Measurements from ENCODE around the gene MON2. TPM values are rescaled to one million over a fixed set of nuclear protein-coding genes. Genes with fewer than 3 reads are reported as not detected.
"Not testable (repeated sequence)": the region's sequence is repeated elsewhere in the genome, so short reads cannot be mapped to it uniquely, and the experiment has no call there.

MON2 gene
- total RNA-seq, 1 donor from 2014 or later, result 15.9 TPM

DNA sequence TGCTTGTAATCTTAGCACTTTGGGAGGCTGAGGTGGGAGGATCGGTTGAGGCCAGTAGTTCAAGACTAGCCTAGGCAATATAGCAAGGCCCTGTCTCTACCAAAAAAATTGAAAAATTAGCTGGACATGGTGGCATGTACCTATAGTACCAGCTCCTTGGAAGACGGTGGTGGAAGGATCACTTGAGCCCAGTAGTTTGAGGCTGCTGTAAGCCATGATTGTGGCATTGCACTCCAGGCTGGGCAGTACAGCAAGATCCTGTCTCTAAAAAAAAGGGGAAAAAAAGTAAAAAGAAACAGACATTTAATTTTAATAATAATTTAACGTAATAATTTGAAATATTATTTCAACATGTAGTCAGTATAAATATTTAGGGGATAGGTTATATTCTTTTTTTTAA, 16.1 kb downstream of the MON2 start:
- TF ChIP-seq, protein P1, sequence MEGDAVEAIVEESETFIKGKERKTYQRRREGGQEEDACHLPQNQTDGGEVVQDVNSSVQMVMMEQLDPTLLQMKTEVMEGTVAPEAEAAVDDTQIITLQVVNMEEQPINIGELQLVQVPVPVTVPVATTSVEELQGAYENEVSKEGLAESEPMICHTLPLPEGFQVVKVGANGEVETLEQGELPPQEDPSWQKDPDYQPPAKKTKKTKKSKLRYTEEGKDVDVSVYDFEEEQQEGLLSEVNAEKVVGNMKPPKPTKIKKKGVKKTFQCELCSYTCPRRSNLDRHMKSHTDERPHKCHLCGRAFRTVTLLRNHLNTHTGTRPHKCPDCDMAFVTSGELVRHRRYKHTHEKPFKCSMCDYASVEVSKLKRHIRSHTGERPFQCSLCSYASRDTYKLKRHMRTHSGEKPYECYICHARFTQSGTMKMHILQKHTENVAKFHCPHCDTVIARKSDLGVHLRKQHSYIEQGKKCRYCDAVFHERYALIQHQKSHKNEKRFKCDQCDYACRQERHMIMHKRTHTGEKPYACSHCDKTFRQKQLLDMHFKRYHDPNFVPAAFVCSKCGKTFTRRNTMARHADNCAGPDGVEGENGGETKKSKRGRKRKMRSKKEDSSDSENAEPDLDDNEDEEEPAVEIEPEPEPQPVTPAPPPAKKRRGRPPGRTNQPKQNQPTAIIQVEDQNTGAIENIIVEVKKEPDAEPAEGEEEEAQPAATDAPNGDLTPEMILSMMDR (conservative IDR thresholded peaks at IDR 0.05; ENCODE audit: low read depth, low read length), result no peak
- no peak for DNase-seq (ENCODE audit: low read depth)
- H3K4me3 ChIP-seq (ENCODE audit: low read depth, low read length), result no peak overlapping the region

DNA sequence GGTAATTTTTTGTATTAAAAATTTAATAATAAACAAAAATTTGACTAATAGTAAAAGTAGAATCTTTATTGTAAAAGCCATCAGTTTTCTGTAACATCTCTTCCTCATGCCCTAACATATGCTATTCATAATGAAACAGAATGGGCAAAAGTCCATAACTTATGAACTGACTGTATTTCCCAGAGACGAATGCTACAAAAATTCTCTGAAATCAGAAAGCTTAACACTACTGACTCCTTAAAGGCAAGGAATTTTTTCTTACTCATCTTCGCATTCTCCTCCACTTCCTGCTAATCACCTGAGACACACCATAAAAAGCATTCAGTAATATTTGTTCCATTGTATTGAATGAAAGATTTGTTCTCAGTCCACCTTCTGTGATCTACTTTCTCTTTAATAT, 17.6 kb downstream of the MON2 start:
- H3K4me3 ChIP-seq (ENCODE audit: low read depth, low read length), result no peak overlapping the region
- TF ChIP-seq, protein P1 (conservative IDR thresholded peaks at IDR 0.05; ENCODE audit: low read depth, low read length), result no peak
- no peak for DNase-seq (ENCODE audit: low read depth)

DNA sequence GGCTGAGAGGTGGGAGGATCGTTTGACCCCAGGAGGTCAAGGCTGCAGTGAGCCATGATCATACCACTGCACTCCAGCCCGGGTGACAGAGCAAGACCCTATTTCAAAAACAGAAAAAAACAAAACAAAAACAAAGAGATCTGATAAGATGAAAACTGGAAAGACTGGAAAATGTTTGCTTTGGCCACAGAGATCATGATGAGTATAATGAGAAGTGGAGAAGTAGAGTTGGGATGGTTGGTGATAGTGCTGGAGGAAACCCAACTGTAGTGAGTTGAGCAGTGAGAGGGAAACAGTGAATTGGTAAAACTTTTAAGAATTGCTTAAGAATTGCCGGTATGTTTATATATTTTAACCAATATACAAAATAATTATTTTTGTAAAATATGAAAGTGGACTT, 39.2 kb downstream of the MON2 start:
- TF ChIP-seq, protein P1 (conservative IDR thresholded peaks at IDR 0.05; ENCODE audit: low read depth, low read length), result no peak
- DNase-seq (ENCODE audit: low read depth), result no peak
- no peak overlapping the region for H3K4me3 ChIP-seq (ENCODE audit: low read depth, low read length)

DNA sequence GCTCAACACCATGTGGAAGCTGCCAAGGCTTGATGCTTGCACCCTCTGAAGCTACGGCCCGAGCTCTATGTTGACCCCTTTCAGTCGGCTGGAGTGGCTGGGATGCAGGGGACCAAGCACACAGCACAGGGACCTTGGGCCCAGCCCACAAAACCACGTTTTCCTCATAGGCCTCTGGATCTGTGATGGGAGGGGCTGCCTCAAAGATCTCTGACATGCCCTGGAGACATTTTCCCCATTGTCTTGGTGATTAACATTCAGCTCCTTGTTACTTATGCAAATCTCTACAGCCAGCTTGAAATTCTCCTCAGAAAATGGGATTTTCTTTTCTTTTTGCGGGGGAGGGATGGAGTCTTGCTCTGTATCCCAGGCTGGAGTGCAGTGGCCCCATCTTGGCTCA, 46.3 kb downstream of the MON2 start:
- TF ChIP-seq, protein P1 (conservative IDR thresholded peaks at IDR 0.05; ENCODE audit: low read depth, low read length), result no peak
- no peak for DNase-seq (ENCODE audit: low read depth)
- H3K4me3 ChIP-seq (ENCODE audit: low read depth, low read length), result no peak overlapping the region

DNA sequence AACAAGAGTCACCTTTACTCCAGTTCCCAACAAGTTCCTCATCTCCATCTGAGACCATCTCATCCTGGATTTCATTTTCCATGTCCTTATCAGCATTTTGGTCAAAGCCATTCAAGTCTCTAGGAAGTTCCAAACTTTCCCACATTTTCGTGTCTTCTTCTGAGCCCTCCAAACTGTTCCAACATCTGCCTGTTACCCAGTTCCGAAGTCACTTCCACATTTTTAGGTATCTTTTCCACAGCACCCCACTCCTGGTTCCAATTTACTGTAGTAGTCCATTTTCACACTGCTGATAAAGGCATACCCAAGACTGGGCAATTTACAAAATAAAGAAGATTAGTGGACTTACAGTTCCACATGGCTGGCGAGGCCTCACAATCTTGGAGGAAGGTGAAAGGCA, 47.5 kb downstream of the MON2 start:
- H3K4me3 ChIP-seq (ENCODE audit: low read depth, low read length); DNase-seq (ENCODE audit: low read depth): not testable (repeated sequence)

DNA sequence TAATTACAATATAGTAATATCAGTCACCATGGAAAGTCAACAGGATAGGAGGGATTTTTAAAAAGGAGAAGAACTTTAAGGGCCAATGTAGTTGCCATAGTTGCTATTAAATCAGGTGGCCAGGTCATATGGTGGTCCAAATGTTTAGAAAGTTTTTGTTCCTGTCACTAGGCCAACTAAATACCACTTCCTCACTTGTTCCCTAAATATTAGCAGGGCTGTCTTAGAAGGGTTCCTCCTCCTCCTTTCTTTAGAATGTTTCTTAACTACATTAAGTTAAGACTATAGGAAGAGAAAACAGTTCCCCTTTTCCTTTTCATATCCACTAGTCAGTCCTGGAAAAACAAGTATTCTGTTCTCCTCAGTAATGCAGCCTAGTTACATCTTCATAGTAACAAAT, 50.3 kb downstream of the MON2 start:
- no peak overlapping the region for H3K4me3 ChIP-seq (ENCODE audit: low read depth, low read length)
- TF ChIP-seq, protein P1 (conservative IDR thresholded peaks at IDR 0.05; ENCODE audit: low read depth, low read length), result no peak
- no peak for DNase-seq (ENCODE audit: low read depth)

DNA sequence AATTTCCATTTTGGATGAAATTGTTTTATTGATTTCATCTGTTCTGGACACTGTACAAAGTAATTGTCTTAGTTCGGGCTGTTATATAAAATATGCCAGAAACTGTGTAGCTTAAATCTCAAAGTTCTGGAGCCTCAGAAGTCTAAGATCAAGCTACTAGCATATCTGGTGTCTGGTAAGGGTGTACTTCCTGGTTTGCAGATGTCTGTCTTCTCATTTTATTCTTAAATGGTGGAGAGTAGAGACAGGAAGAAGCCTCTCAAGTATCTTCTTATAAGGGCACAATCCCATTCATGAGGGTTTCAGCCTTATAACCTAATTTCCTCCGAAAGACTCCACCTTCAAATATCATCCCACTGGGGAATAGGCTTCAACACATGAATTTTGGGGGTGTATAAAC, 51.3 kb downstream of the MON2 start:
- no peak overlapping the region for H3K4me3 ChIP-seq (ENCODE audit: low read depth, low read length)
- DNase-seq (ENCODE audit: low read depth), result no peak
- TF ChIP-seq, protein P1 (conservative IDR thresholded peaks at IDR 0.05; ENCODE audit: low read depth, low read length), result no peak

DNA sequence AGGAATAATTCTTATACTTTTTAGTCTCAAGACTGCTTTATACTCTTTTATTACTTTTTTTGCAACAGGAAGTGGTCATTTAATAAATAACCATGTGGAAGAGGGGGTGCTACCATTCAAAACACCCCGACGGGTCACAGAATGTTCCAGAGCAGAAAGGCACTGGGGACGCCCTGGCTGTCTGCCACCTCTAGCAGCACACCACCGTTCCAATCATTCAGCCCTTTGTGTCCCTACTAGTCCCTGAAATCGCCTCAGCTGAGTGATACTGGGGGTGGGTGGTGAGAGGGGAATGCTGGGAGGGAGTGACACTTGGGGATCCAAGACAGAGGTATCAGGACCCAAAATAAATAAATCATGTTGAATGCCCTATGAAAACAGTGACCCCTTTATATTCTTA, 52.4 kb downstream of the MON2 start:
- TF ChIP-seq, protein P1 (conservative IDR thresholded peaks at IDR 0.05; ENCODE audit: low read depth, low read length), result no peak
- no peak for DNase-seq (ENCODE audit: low read depth)
- H3K4me3 ChIP-seq (ENCODE audit: low read depth, low read length), result no peak overlapping the region

Measured in epithelial cell of proximal tubule (primary cell).